ENCODE measurements around the gene CDK13.

CDK13 gene

DNA sequence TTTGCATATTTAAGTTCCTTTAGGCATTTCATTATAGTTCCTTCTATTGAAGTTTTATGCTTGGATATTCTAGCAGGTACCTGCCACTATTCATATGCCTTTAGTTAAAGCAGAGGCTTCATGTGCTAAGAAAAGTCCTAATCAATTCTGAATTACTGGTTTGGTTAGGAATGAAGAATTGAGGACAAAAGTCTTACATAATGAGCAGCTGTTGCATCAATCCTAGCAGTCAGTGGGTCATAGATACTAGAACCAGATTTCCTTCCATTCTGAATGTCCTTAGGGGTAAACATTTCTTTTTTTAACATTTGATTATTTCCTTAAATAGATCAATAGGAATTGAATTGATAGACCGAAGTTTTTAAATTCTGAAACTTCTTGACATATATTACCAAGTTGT lies 59.2 kb downstream of the CDK13 start:
- no peak for DNase-seq (ENCODE audit: extremely low read depth, low read depth)
- TF ChIP-seq, protein P1, sequence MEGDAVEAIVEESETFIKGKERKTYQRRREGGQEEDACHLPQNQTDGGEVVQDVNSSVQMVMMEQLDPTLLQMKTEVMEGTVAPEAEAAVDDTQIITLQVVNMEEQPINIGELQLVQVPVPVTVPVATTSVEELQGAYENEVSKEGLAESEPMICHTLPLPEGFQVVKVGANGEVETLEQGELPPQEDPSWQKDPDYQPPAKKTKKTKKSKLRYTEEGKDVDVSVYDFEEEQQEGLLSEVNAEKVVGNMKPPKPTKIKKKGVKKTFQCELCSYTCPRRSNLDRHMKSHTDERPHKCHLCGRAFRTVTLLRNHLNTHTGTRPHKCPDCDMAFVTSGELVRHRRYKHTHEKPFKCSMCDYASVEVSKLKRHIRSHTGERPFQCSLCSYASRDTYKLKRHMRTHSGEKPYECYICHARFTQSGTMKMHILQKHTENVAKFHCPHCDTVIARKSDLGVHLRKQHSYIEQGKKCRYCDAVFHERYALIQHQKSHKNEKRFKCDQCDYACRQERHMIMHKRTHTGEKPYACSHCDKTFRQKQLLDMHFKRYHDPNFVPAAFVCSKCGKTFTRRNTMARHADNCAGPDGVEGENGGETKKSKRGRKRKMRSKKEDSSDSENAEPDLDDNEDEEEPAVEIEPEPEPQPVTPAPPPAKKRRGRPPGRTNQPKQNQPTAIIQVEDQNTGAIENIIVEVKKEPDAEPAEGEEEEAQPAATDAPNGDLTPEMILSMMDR (IDR thresholded peaks at IDR 0.05; ENCODE audit: low read depth, low read length) = no peak

DNA sequence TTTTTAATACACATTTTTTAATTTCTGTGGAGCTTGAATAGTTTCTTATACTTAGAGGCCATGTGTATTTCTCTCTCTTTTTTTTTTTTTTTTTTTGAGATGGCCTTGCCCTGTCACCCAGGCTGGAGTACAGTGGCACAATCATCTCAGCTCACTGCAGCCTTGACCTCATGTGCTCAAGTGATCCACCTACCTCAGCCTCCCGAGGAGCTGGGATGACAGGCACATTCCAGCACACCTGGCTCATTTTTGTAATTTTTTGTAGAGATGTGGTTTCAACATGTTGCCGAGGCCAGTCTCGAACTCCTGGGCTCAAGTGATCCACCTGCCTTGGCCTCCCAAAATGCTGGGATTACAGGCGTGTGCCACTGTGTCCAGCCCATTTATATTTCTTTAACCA lies 64.3 kb downstream of the CDK13 start:
- TF ChIP-seq, protein P1 (IDR thresholded peaks at IDR 0.05; ENCODE audit: low read depth, low read length) = no peak
- no peak for DNase-seq (ENCODE audit: extremely low read depth, low read depth)

DNA sequence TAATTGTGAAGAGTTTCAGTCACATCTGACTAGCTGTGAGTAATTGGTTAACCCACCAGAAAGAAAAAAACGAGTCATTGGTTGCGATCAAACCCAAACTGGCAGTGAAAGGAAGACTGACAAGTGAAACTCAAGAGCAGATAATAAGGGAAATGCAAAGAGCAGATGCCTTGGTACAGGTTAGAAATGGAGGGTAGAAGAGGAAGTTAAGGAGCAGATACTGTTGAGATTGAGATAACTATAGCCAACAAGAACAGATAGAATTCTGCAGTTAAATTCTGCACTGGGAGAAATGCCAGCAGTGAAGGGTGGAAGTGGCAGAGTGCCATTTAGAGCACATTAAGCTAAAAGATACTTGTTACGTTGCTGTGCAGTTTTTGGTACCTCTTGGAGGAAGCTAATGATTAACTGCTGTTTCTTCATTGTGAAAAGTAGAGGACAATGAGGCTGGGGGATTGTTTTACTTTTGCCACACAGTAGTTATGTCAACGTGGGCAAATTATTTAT lies 65.8 kb downstream of the CDK13 start:
- DNase-seq (ENCODE audit: extremely low read depth, low read depth) = no peak

DNA sequence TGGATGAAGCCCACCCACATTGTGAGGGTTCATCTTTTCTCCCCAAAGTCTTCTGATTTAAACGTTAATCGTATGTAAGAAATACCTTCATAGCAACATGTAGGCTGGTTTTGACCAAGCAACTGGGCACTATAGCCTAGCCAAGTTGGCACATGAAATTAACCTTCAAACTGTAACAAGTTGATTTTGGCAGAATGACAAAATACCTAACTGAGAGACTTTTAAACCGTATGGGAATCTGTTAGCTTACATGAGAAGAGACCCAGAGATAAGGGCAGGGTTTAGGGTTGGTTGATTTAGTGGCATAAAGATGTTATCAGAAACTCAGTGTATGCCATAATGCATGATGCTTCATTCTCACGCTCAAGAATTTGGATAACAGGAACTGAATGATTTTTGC lies 69.5 kb downstream of the CDK13 start:
- TF ChIP-seq, protein P1 (IDR thresholded peaks at IDR 0.05; ENCODE audit: low read depth, low read length) = no peak
- DNase-seq (ENCODE audit: extremely low read depth, low read depth) = no peak

More for the DNA sequence above, 65.8 kb downstream of the CDK13 start:
- TF ChIP-seq, protein P1 (IDR thresholded peaks at IDR 0.05; ENCODE audit: low read depth, low read length) = no peak

DNA sequence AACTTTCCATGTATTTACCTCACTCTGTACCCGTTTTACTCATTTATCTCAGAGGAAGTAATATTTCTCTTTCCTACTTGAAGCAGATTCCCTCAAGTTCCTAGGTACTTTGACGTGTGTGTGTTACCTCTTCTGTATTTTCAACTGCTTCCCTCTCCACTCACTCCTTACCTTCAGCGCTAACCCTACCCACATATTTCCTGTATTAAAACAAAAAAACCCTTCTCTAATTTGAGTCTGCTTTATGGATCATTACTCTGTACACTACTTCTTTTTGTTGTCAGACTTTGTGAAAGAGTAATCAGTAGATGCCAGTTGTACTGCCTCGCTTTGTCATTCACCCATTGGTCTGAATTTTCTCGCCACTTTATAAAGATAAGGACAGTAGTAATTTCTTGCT lies 74.0 kb downstream of the CDK13 start:
- DNase-seq (ENCODE audit: extremely low read depth, low read depth) = no peak

DNA sequence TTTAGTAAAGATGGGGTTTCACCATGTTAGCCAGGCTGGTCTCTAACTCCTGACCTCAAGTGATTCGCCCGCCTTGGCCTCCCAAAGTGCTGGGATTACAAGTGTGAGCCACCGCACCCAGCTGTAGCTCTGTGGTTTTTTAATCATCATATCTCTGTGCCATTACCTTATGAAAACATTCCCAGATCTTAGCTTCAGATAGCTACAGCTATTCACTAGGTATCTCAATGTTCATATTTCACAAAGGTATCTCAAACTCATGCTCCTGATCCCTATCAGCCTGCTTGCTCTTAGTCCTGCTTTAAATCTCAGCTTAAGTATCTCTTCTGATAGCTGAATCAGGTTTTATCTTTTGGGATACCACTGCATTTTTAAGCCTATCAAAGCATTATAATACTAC lies 74.8 kb downstream of the CDK13 start:
- TF ChIP-seq, protein P1 (IDR thresholded peaks at IDR 0.05; ENCODE audit: low read depth, low read length) = no peak
- no peak for DNase-seq (ENCODE audit: extremely low read depth, low read depth)

More for the DNA sequence above, 74.0 kb downstream of the CDK13 start:
- TF ChIP-seq, protein P1 (IDR thresholded peaks at IDR 0.05; ENCODE audit: low read depth, low read length) = no peak

DNA sequence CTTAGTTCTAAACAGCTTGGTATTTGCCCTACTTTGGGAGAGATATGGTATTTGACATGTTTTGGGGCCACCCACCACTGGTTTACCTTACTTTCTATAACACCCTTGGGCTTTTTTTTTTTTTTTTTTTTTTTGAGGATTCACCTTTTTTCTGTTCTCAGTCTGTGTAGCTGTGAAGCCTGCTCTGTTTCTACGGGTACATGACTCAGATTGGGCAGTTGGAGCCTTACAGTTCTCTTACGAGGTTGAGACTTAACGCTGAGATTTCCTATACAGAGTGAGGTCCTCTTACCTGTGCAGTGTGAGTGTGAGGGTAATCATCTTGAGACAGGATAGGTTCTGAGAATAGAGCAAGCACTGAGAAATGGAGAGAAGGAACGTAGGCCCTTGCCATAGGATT lies 77.5 kb downstream of the CDK13 start:
- DNase-seq (ENCODE audit: extremely low read depth, low read depth) = no peak
- TF ChIP-seq, protein P1 (IDR thresholded peaks at IDR 0.05; ENCODE audit: low read depth, low read length) = no peak

Data from AG09319 (cell line).